GM11168 (cell line): ENCODE results near the gene PTPRJ.
"Not testable (repeated sequence)": the region's sequence is repeated elsewhere in the genome, so short reads cannot be mapped to it uniquely, and the experiment has no call there.

Experiments used
- in situ Hi-C: fragments of 300-500 bp; cut with MboI; formaldehyde crosslinking; loops from one replicate; pipeline ENCODE4 v1.12.0; 2022; ENCODE audit warnings: low sequenced_read_pairs; ENCODE audit not compliant: unreplicated experiment

PTPRJ gene

DNA sequence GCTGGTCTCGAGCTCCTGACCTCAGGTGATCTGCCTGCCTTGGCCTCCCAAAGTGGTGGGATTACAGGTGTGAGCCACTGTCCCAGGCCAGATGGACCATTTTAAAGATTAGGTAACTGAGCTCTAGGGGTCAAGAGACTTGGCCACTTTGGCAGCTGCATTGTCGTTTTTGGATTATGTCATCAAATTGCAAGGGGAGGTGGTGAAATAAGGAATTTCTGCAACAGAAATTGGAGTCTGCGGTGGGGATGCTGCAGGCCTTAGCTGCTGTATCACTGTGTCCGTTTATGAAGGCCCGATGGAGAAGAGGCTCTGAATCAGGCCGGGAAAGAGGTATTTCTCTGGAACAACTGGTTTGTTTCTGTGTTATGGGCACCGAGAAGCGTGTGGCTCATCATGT, 34.6 kb downstream of the PTPRJ start:
- in situ Hi-C loops, result no loop called here

DNA sequence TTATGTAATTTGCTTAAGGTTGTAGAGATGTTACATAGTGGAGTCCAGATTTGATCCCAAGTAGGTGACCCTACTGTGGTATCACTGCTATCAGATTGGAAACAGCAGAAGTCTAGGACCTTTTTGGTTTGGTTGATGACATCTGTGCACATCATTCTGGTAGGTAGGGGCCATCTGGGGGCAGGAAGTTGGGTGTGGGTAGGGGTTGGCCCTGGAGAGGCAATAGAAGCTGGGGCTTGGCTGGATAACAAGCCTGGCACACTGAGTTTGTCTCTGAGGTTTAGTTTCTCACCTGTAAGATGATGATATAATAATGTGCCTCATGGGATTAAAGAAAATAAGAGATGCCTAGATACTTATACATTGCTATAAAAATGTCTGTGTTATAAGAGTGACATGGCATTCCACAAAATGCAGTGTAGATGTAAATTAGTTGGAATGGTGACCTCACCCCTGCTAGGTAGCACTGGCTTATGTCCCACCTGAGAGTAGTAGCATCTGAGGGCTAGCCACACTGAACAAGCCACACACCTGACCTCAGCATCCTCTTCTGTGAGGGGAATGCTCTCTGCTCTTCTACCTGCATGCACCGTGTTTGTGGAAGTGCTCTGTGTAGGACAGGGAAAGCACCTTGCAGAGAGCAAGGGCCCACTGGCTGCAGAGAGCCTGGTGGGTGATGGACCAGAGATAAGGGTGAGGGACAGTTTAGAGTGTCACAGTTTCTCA, 36.9 kb downstream of the PTPRJ start:
- in situ Hi-C loops, result no loop called here

DNA sequence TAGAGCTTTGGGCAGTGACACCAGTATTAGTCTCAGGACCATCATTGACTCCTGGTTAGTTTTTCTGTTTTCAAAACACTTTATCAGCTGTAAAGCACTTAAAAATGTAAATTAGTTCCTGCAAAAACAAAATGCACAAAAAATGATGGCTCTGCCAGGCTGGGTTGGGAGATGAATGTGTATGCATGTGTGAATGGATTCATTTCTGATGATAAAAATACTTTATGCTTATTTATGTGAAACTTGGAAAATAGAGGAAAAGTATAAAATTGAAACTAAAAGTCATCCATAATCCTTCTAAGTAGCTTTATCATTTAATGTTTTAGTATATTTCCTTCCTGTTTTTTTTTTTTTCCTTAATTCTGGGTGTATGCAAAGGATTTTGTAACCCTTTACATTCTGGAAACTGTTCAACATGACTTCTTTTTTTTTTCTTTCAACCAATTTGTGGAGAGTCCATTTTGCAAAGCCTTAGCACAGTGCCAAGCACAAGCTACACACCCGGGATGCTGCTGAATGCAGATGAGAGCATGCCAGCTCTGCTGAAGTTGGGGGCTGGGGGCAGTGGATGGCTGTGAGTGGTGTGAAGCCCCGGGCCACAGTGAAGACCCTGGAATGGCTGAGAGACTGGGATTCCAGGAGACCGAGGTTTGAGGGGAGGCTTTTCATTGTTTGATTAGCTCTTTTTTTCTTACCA, 37.6 kb downstream of the PTPRJ start:
- in situ Hi-C loops, result no loop called here

DNA sequence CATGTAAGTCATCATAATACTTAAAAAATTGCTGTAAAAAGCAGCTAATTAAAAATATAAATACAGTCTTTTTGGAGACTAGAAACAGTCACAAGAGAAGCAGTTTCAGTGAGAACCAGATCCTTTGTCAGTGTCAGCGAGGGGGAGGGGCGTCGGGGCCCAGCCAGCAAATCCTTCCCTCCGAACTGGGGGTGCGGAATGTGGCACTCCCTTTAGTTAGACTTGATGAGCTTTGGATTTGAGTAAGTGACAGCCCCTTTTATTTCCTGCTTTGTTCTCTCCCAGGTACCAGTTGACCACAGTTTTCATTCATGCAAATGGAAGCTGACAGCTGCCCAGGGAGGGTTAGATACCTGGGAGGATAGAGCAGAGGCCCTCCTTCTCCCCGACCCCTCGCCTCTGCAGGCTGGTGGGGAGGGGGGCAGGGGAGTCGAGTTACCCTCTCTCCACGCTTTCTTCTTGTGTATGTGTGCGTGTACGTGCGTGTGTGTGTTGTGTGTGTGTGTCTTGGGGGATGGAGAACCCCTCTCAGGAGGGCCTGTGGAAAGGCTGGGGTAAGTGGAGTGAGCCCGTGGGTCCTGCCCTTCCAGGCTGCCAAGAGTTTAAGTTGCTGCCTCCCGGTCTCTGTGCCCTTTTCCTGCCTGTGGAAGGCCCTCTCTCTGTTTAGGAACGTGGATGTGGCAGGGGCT, 38.3 kb downstream of the PTPRJ start:
- in situ Hi-C loops, result no loop called here

DNA sequence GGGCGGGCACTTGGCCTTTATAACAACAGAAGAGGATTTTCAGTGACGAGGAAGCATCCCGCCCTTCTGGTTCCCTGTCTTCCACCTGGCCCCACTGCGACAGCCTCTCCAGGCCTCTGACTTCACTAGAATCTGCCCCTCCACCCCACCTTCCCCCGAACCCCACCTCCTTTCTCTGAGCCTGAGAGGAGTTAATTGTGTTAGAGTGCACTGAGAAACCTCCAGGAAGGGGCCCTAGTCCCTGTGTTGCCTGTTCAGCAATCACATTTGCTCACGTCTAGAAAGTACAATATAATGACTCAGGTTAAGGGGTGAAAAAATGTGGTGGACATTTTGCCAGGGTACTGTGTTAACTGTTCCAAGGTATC, 38.8 kb downstream of the PTPRJ start:
- in situ Hi-C loops, result no loop called here

DNA sequence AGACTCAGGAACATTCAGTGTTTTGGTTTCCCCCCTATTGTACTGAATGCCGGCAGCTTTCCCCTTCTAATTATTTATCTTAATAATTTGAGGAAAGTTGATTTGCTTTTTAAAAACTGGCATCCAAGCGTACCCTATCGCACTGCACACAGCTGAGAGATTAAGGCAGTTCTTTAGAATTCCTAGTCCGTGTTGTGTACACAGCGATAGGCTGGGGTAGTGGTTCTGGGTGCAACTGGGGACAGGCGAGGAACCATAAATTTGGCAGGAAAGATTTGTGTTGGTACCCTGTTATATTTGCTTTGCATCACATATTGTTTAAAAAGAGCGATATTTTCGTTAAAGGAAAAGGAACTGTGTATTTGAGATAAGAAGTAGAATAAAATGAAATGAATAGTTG, 39.2 kb downstream of the PTPRJ start:
- in situ Hi-C loops, result no loop called here

DNA sequence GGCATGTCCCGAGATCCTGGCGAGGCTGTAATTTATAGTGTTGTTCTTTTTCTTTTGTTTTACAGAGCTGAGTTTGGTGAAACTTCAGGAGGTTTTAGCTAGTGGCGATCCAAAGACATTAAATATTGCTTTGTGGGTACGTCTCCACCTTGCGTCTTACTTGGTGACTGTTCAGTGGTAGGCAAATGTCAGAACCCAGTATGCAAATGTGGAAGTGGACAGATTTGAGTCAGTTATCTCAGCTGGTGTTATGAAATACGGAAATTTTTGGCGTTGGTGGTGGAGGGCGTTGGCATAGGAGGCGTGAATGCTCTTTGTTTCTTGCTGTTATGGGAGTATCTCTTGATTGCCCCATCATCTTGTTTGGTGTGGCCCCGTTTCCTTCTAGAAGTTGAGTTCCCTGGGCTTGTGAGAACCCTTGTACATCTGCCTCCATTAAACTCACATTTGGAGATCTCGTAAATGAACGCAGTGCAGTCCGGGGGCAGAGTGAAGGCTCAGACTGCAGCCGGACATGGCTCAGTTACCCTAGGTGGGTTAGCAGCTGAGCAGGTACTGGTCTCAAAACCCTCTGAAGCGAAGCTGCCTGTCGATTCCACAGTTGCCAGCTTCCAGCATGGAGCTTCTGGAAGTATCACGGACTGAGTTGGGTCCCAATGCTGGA, 39.9 kb downstream of the PTPRJ start:
- in situ Hi-C loops, result no loop called here

DNA sequence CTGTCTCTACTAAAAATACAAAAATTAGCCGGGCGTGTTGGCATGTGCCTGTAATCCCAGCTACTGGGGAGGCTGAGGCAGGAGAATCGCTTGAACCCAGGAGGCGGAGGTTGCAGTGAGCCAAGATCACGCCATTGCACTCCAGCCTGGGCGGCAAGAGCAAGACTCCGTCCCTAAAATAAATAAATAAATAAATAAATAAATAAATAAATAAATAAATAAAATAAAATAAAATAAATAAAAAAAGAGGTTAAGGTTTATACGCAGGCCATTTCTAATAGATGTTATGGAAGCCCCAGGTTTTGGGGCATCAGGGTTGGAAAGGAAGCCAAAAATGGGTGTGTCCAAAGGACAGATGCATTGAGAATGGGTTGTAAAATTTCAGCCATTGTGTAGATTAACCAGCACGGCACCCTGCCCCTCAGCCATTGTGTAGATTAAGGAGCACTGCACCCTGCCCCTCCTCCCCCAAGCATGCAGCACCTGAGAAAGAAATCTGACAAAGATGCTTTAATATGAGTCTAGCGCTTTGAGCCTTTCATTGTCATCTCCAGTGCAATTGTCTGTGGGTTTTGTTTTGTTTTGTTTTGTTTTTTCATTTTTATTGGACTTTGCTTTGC, 41.0 kb downstream of the PTPRJ start:
- in situ Hi-C loops, result not testable (repeated sequence)

DNA sequence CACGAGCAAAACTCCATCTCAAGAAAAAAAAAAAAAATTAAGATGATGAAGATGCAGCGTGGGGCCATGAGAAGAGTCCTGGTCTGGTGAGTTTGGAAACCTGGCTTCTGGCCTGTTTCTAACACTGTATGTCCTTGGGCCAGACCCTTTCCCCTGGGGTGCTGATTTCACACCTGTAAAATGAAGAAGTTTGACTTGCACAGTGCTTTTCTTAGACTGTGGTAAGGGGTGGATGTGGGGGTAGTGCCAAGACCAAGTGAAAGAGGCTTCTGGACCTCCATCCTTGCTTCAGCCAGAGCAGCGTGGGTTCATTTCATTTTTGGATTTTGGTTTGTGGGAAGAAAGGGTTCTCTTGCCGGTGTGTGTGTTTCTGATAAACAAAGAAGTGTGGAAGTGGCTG, 42.1 kb downstream of the PTPRJ start:
- in situ Hi-C loops, result no loop called here

DNA sequence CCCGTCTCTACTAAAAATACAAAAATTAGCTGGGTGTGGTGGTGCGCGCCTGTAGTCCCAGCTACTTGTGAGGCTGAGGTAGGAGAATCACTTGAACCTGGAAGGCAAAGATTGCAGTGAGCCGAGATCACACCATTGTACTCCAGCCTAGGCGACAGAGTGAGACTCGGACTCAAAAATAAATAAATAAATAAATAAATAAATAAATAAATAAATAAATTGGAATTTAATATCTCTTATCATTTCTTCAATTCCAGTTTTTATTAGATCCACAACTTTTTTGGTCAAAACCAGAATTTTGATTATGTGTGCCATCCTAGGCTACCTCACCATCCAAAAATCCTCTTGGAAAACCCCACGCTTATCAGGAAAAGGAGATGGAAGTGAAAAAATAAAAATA, 43.2 kb downstream of the PTPRJ start:
- in situ Hi-C loops, result not testable (repeated sequence)

DNA sequence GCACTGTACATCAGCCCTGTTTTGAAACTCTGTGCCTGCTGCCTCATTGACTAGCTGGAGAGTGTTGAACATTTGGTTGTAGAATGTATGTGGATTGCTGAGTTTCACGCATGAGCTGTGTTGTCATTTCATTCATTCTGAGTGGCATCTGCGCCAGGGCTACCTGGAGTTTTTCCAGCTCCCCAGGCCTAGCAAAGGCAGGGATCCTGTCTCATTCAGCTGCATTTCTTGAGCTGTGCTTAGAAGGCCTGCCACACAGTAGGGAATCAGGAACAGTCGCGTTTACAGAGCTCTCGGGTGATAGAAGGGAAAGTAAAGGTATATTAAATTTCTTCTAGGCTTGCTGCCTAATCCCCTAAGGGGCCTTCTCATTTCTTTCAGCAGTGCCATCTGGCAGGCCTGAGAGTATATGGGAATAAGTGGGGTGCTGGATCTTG, 44.3 kb downstream of the PTPRJ start:
- in situ Hi-C loops, result no loop called here

DNA sequence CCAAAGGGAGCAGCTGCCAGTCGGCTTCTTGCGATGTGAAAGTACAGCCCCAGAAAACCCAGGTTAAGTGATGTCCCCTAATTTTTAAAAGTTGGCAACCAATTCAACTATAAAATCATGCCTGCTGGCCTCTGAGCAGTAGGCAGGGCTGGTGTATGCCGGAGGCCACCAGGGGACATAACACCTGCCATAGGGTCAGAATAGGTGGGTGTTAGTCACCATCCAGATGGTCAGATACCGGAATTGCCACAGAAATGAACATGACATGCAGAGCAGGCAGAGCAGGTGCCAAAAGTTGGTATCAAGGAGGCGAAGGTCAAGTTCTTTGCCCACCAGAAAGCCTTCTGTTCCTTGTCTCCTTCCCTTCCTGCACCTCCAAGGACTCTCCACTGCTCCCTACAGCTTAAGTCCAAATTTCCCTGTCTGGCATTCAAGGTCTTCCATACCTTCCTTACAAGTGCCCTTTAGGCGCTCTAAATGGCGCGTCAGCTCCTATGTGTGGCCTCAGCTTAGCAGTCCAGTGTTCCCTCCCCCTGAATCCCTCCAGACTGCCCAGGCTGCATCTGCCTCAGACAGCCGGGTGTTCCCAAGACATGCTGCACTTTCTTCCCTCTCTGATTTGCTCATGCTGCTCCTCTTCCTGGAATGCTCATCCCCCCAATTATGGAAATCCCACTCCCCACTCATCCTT, 45.1 kb downstream of the PTPRJ start:
- in situ Hi-C loops, result no loop called here

DNA sequence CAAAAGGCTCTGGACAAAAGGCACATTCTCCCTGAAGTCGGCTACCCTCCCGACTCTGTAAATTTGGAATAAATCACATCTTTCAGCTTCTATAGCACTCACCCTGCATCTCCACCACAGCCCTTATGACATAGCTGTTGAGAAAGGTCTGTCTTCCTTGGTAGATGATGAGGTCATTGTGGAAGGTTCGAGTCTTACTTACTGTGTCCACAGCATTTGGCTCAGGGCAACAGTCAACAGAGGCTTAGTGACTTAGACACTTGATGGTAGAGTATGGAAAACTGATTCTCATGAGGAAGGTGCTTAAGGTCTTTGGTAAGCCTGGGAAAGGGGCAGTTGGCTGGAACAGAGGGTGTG, 45.6 kb downstream of the PTPRJ start:
- in situ Hi-C loops, result no loop called here

DNA sequence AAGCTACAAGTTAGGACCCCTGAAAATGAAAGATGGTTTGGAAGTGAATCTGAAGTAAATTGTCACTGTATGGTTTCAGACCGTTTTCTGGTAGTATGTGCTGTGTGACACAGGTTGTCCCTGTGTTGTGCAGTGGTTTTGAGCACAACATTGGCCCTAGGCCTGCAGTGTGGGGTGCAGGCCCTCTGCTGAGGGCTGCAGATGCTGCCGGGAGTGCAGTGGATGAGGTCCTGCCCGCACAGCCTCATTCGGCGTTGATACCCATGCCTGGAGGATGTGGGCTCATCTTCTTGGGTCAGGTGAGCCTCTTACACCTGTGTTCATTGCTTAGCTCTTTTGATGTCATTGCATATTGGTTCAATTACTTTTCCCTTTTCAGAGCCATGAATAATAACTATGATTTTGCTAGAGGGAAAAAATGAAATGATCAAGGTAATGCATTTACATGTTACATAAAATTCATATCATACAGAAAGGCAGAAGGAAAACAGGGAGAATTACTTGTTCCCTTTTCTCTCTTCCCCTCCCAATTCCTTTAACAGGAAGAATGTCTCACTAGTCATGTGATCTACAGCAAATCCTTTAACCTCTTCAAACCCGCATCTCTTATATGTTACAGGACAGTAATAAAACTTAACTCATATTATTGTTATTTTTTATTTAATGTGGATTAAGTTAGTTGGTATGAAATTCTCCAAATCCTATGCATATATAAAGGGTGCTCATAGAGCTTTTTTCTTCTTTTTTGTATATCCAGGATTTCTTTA, 48.7 kb downstream of the PTPRJ start:
- in situ Hi-C loops, result no loop called here

DNA sequence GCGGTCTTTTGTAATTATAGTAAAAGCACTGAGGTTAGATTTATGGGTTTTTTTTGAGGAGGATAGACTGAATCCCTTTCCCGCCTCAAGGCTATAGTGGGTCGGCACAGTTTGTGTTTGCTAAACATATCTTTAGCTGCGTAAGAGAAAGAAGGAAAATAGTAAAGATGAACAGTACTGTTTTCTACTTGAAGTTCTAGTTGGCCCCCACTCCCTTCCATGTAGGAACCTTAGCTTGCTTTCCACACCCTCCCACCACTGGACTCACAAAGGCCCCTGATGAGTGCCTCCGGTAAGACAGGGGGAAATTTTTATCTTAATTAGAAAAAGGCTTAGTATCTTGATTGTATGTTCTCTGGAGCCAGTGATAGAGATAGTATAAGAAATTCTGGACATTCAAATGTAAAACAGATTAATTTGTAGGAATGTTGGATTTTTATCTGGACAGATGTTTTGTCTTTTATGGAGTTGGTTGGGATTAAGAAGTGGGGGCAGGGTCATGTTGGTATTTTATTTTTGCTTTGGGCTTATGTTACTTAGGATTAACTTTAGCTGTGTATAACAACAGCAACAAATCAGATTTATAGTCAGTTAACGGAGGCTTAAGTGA, 49.4 kb downstream of the PTPRJ start:
- in situ Hi-C loops, result no loop called here

DNA sequence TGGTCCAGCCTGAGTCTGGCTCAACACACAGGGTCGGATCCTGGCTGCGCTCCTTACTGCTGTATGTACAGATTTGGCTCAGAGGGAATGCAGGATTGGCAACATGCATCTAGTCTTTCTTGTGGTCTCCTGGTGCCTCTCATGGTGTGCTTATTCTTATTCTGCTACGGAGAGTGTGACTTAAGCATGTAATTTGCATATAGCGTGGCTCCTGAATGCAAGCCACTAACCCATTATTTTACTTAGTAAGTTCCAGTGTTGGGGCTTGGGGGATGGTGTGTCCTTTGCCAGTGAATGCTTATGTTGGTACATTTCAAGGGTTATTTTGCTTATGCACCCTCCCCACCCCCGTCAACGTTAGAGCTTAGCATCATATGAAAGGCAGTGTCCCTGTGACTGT, 51.2 kb downstream of the PTPRJ start:
- in situ Hi-C loops, result no loop called here

DNA sequence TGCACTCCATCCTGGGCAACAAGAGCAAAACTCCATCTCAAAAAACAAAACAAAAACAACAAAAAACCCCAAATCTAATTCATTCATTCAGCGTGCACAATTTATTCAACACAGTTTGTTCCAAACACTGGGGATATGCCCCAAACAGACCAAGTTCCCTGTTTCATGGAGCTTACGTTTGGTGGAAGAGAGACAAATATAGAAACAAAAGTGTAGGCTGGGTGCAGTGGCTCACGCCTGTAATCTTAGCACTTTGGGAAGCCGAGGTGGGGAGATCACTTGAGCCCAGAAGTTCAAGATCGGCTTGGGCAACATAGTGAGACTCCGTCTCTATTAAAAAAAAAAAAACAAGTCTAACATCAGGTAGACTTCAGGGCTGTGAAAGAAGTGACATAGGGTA, 52.4 kb downstream of the PTPRJ start:
- in situ Hi-C loops, result no loop called here

DNA sequence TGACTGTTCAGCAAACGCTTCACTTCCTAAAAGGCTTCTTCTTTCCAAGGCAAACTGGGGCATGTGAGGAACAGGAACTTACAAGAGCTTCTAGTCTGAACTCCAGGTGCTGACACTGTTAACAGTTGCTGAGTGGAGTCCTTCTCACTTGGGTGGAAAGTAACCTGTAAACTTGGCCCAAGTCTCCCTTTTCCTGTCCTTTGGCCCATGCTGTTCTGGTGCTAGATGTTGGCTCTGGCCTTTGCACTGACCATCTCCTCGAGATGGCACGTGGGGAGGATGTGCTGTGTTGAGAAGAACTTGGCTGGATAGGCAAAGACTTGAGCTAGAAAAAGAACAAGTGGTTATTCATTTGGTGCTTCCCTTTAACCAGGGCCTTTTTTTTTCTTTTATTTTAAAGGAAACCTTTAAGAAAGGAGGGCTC, 53.6 kb downstream of the PTPRJ start:
- in situ Hi-C loops, result no loop called here
